ENCODE measurements around the gene SPEN. TPM values are rescaled to one million over a fixed set of nuclear protein-coding genes. Genes with fewer than 3 reads are reported as not detected.
"Not testable (repeated sequence)": the region's sequence is repeated elsewhere in the genome, so short reads cannot be mapped to it uniquely, and the experiment has no call there.

The SPEN gene
- total and polyA plus RNA-seq, 2 of the 13 experiments (the other 11 are each of a cell fraction or from before 2014, with no cell fraction given) = 4.8 to 14.0 TPM

- intact Hi-C loops (cut with micrococcal nuclease; ENCODE audit: unreplicated experiment) = no loop called here
- no peak overlapping the region for H3K4me2 ChIP-seq (ENCODE audit: low read depth, low read length)
- no peak overlapping the region for H2AFZ ChIP-seq (ENCODE audit: low read length)
- DNase-seq (ENCODE audit: low spot score) = no peak
- in situ Hi-C loops (cut with HindIII; ENCODE audit: extremely low pct_ligation_motif_present, low pct_unique_long_range_greater_than_20kb) = no loop called here
- no peak overlapping the region for H3K9ac ChIP-seq (ENCODE audit: insufficient read depth, low read depth, low read length)
- no peaks in the 10 kb centered on the region for H3K36me3 ChIP-seq (replicated peaks in 1 of 2; ENCODE audit: control insufficient read depth in 1 of 2, insufficient read depth in 2 of 2, low read length in 2 of 2)
- no peaks in the 10 kb centered on the region for H3K9me3 ChIP-seq (ENCODE audit: low read length)
- BruUV-seq (replicated peaks) = no TSS peak
- no peaks in the 10 kb centered on the region for H4K20me1 ChIP-seq (ENCODE audit: insufficient read depth, low read length)
- H3K79me2 ChIP-seq (ENCODE audit: insufficient read depth, low read length) = no peaks in the 10 kb centered on the region
- ChIA-PET CTCF (ENCODE audit: low intra/inter-chr PET ratio, low total read pairs) (no interaction called here), POLR2A (interaction anchor here (1.1 kb wide), 1 partner anchor 27 kb away, joined by 3 read pairs; no protein-coding TSS in a partner anchor)
- H3K4me3 ChIP-seq (replicated peaks in 1 of 3; ENCODE audit: insufficient read depth in 1 of 3, low read depth in 2 of 3, low read length in 3 of 3) = no peak overlapping the region
- WGBS (ENCODE audit: low lambda C conversion rate) = 66% methylated on average over 9 of the region's 10 CpGs
- 0 out of 5 replicates have a peak, but pooled peaks cover 0 to 3% of the 10 kb centered on the region in 2 experiments for H3K27me3 ChIP-seq (ENCODE audit: control insufficient read depth in 1 of 2, insufficient read depth in 2 of 2, low read length in 2 of 2)
- peaks cover 47% of the 10 kb centered on the region for H3K4me1 ChIP-seq (ENCODE audit: insufficient read depth, low read length)
- FAIRE-seq = no peak
- TF ChIP-seq FOXO4 (CRISPR knock-in tag; conservative IDR thresholded peaks at IDR 0.05) (0 out of 2 replicates have a peak, but pooled peaks have one; percentile 35), PLSCR1 (CRISPR knock-in tag; IDR thresholded peaks at IDR 0.05; ENCODE audit: borderline replicate concordance) (no peak)
- ATAC-seq = no peak
- H3K27ac ChIP-seq (ENCODE audit: extremely low read length, insufficient read depth, low read length) = no peak overlapping the region
These were observed 40.4 kb upstream of the SPEN start for GRCh38 chr1:15807121-15807520.

DNA sequence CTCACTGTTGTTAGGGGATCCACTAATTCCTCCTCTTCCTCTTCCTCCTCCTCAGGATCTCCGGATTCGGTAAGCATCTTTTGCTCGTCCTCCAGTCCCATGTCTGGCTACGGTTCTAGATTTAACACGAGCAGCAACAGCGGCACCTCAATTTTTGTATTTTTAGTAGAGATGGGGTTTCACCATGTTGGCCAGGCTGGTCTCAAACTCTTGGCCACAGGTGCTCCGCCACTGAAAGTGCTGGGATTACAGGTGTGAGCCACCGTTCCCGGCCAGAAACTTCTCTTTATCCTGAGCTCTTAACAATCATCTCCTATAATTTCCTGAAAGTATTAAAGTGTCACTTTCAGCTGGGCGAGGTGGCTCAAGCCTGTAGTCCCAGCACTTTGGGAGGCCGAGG is 40.0 kb upstream of the SPEN start, which contains the start of gene UQCRHL:
UQCRHL (minus strand) TSS at position 101 of the 400 bp plus-strand sequence; CDS start at position 101, 0 bp downstream.
- in situ Hi-C loops (cut with HindIII; ENCODE audit: extremely low pct_ligation_motif_present, low pct_unique_long_range_greater_than_20kb); H2AFZ ChIP-seq (ENCODE audit: low read length); H3K9ac ChIP-seq (ENCODE audit: insufficient read depth, low read depth, low read length); H3K36me3 ChIP-seq (replicated peaks in 1 of 2; ENCODE audit: control insufficient read depth in 1 of 2, insufficient read depth in 2 of 2, low read length in 2 of 2); H3K27me3 ChIP-seq (ENCODE audit: control insufficient read depth in 1 of 2, insufficient read depth in 2 of 2, low read length in 2 of 2); FAIRE-seq; BruUV-seq (replicated peaks); H3K79me2 ChIP-seq (ENCODE audit: insufficient read depth, low read length); H3K9me3 ChIP-seq (ENCODE audit: low read length); H4K20me1 ChIP-seq (ENCODE audit: insufficient read depth, low read length); ATAC-seq; H3K4me2 ChIP-seq (ENCODE audit: low read depth, low read length); H3K4me3 ChIP-seq (replicated peaks in 1 of 3; ENCODE audit: insufficient read depth in 1 of 3, low read depth in 2 of 3, low read length in 3 of 3); H3K27ac ChIP-seq (ENCODE audit: extremely low read length, insufficient read depth, low read length); DNase-seq (ENCODE audit: low spot score); CTCF ChIA-PET (ENCODE audit: low intra/inter-chr PET ratio, low total read pairs); intact Hi-C loops (cut with micrococcal nuclease; ENCODE audit: unreplicated experiment): not testable (repeated sequence)
- 71% methylated on average over 11 of the region's 11 CpGs for WGBS (ENCODE audit: low lambda C conversion rate)
- peaks cover 42% of the 10 kb centered on the region for H3K4me1 ChIP-seq (ENCODE audit: insufficient read depth, low read length)
- POLR2A ChIA-PET = interaction anchor here (1.1 kb wide), 1 partner anchor 27 kb away, joined by 3 read pairs; no protein-coding TSS in a partner anchor
